Hepatocyte (in vitro differentiated cells): ENCODE data around the gene MAGEB10. TPM values are rescaled to one million over a fixed set of nuclear protein-coding genes. Genes with fewer than 3 reads are reported as not detected.

Experiments used
- DNase-seq: peaks from one replicate; pipeline ENCODE4 v3.0.0-alpha.2; 2016; ENCODE audit warnings: low spot score
- H2AFZ ChIP-seq: fragments of 200-600 bp; sonication (generic); 2 replicates; pipeline ENCODE4 v1.6.0; 2016; ENCODE audit warnings: antibody characterized with exemption, mild to moderate bottlenecking
- H3K27ac ChIP-seq: fragments of 200-600 bp; sonication (generic); 2 replicates; pipeline ENCODE4 v1.5.1; 2016; ENCODE audit warnings: mild to moderate bottlenecking
- H3K27me3 ChIP-seq: fragments of 200-600 bp; sonication (generic); 2 replicates; pipeline ENCODE4 v1.6.1; 2016
- H3K36me3 ChIP-seq: fragments of 200-600 bp; sonication (generic); replicated peaks from 2 replicates; pipeline ENCODE4 v1.5.1; 2016; ENCODE audit warnings: low read depth; ENCODE audit not compliant: insufficient read depth
- H3K4me1 ChIP-seq: fragments of 200-600 bp; sonication (generic); 2 replicates; pipeline ENCODE4 v1.5.1; 2016; ENCODE audit warnings: mild to moderate bottlenecking, moderate library complexity; ENCODE audit not compliant: insufficient read depth
- H3K4me2 ChIP-seq: fragments of 200-600 bp; sonication (generic); 2 replicates; pipeline ENCODE4 v1.6.0; 2016
- H3K4me3 ChIP-seq: fragments of 200-600 bp; sonication (generic); 2 replicates; pipeline ENCODE4 v1.5.1; 2016; ENCODE audit warnings: mild to moderate bottlenecking
- H3K79me2 ChIP-seq: fragments of 200-600 bp; sonication (generic); 2 replicates; pipeline ENCODE4 v1.6.0; 2017; ENCODE audit warnings: mild to moderate bottlenecking
- H3K9me2 ChIP-seq: fragments of 200-600 bp; sonication (generic); replicated peaks from 2 replicates; pipeline ENCODE4 v1.6.0; 2017; ENCODE audit warnings: mild to moderate bottlenecking; ENCODE audit not compliant: insufficient read depth
- H3K9me3 ChIP-seq: fragments of 200-600 bp; sonication (generic); 2 replicates; pipeline ENCODE4 v1.5.1; 2016; ENCODE audit warnings: low read depth, mild to moderate bottlenecking
- H4K20me1 ChIP-seq: fragments of 200-600 bp; sonication (generic); 2 replicates; pipeline ENCODE4 v1.6.0; 2016; ENCODE audit warnings: mild to moderate bottlenecking; ENCODE audit not compliant: insufficient read depth, poor library complexity, severe bottlenecking
- EZH2 ChIP-seq: fragments of 200-600 bp; sonication (generic); IDR thresholded peaks from 2 replicates; pipeline ENCODE4 v1.6.1; 2016; ENCODE audit warnings: antibody characterized with exemption, mild to moderate bottlenecking, borderline replicate concordance
- EZH2phosphoT487 ChIP-seq: fragments of 200-600 bp; sonication (generic); IDR thresholded peaks from one replicate; pipeline ENCODE4 v1.6.1; 2018; ENCODE audit warnings: antibody characterized with exemption, mild to moderate bottlenecking, low read depth, moderate library complexity; ENCODE audit not compliant: unreplicated experiment, severe bottlenecking
- WGBS: methylation state at CpG from one replicate; pipeline ENCODE4 v1.1.6; 2016; ENCODE audit warnings: low lambda C conversion rate; ENCODE audit errors: missing lambda C conversion rate; 5-methylcytosine and 5-hydroxymethylcytosine counted together
- polyA plus RNA-seq: library from polyadenylated mRNA; unstranded; fragments of >200 nt; fragmentation: Nextera tagmentation; extraction: Ambion mirVana; gene quantifications from 2 replicates; pipeline ENCODE4 v1.2.1, GENCODE V29; 2016
- total RNA-seq: library from RNA; depleted of rRNA; stranded (reverse); fragments of >200 nt; gene quantifications from 2 replicates; pipeline ENCODE4 v1.2.3, GENCODE V29; 2014
- TF ChIP-seq, protein P1 (sequence below): fragments of 200-600 bp; sonication (generic); IDR thresholded peaks from 2 replicates; pipeline ENCODE4 v1.5.1; 2016; ENCODE audit warnings: antibody characterized with exemption, mild to moderate bottlenecking; ENCODE audit not compliant: poor library complexity

MAGEB10 gene
- total and polyA plus RNA-seq, 2 experiments from 2014 or later: not detected

DNA sequence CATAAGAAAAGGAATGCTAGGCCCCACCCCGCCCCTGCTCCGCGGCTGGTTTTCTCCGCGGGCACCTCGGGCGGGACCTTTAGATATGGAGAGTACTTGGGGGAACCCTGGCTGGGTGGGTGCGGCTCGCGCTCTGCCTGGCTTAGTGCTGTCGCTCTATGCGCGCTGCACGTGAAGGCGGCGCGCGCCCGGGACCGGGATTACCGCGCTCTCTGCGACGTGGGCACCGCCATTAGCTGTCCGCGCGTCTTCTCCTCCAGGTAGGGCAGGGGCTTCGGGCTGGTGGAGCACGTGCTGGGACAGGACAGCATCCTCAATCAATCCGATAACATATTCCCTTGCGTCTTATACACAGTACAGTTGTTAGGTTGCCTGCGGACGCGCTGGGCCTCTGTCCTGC lies 56.0 kb downstream of the MAGEB10 start:
- Histone ChIP-seq H3K79me2 (no peaks in the 10 kb centered on the region), H3K4me3 (no peak overlapping the region), H3K27me3 (no peaks in the 10 kb centered on the region), H3K9me2 (no peaks in the 10 kb centered on the region), H3K4me2 (peak overlapping the region; percentile 60), H3K9me3 (no peaks in the 10 kb centered on the region), H3K27ac (no peak overlapping the region), H2AFZ (no peak overlapping the region), H3K36me3 (no peaks in the 10 kb centered on the region), H4K20me1 (no peaks in the 10 kb centered on the region), H3K4me1 (no peaks in the 10 kb centered on the region)
- no peak for TF ChIP-seq EZH2
- TF ChIP-seq, protein P1, sequence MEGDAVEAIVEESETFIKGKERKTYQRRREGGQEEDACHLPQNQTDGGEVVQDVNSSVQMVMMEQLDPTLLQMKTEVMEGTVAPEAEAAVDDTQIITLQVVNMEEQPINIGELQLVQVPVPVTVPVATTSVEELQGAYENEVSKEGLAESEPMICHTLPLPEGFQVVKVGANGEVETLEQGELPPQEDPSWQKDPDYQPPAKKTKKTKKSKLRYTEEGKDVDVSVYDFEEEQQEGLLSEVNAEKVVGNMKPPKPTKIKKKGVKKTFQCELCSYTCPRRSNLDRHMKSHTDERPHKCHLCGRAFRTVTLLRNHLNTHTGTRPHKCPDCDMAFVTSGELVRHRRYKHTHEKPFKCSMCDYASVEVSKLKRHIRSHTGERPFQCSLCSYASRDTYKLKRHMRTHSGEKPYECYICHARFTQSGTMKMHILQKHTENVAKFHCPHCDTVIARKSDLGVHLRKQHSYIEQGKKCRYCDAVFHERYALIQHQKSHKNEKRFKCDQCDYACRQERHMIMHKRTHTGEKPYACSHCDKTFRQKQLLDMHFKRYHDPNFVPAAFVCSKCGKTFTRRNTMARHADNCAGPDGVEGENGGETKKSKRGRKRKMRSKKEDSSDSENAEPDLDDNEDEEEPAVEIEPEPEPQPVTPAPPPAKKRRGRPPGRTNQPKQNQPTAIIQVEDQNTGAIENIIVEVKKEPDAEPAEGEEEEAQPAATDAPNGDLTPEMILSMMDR: no peak
- no peak for TF ChIP-seq EZH2phosphoT487
- 59% methylated on average over 35 of the region's 35 CpGs for WGBS
- no peak for DNase-seq

Other genes starting within 250 kb of the MAGEB10 start
- not detected in 2 replicates for gene DCAF8L2, start 217.6 kb upstream of the MAGEB10 start, total RNA-seq
- gene DCAF8L2, start 217.6 kb upstream of the MAGEB10 start, polyA plus RNA-seq: not detected in 2 replicates
- gene DCAF8L1, start 173.5 kb downstream of the MAGEB10 start, total RNA-seq: not detected in 2 replicates
- gene DCAF8L1, start 173.5 kb downstream of the MAGEB10 start, polyA plus RNA-seq: not detected in 2 replicates